Fibroblast of mammary gland (primary cell): Measurements from ENCODE around the gene RNF208.

Experiments
- DNase-seq: peaks from one replicate; pipeline ENCODE4 v3.0.0-alpha.2; 2010; ENCODE audit warnings: low read depth
- H3K4me3 ChIP-seq: 2 replicates; pipeline ENCODE4 v1.5.1; 2011; ENCODE audit warnings: low read depth, mild to moderate bottlenecking, low read length, moderate library complexity; ENCODE audit not compliant: control insufficient read depth
- TF ChIP-seq, protein P1 (sequence below): conservative IDR thresholded peaks from 2 replicates; pipeline ENCODE4 v1.5.1; 2011; ENCODE audit warnings: low read depth, low read length, inconsistent platforms; ENCODE audit not compliant: control insufficient read depth, insufficient read depth

Gene RNF208

GRCh38 chr9:137189297-137190295 lies 32.4 kb downstream of the RNF208 start:
- TF ChIP-seq, protein P1, sequence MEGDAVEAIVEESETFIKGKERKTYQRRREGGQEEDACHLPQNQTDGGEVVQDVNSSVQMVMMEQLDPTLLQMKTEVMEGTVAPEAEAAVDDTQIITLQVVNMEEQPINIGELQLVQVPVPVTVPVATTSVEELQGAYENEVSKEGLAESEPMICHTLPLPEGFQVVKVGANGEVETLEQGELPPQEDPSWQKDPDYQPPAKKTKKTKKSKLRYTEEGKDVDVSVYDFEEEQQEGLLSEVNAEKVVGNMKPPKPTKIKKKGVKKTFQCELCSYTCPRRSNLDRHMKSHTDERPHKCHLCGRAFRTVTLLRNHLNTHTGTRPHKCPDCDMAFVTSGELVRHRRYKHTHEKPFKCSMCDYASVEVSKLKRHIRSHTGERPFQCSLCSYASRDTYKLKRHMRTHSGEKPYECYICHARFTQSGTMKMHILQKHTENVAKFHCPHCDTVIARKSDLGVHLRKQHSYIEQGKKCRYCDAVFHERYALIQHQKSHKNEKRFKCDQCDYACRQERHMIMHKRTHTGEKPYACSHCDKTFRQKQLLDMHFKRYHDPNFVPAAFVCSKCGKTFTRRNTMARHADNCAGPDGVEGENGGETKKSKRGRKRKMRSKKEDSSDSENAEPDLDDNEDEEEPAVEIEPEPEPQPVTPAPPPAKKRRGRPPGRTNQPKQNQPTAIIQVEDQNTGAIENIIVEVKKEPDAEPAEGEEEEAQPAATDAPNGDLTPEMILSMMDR: no peak
- peak overlapping the region; percentile 93 for H3K4me3 ChIP-seq
- DNase-seq: no peak

GRCh38 chr9:137188490-137189296 lies 33.3 kb downstream of the RNF208 start, which contains the start of the genes ANAPC2 and SSNA1:
TSS of gene ANAPC2 (minus strand) at chr9:137188560. CDS start at chr9:137188532, 28 bp downstream.
TSS of gene SSNA1 (plus strand) at chr9:137188676. CDS start at chr9:137188727, 51 bp downstream.
- DNase-seq: peak; percentile 93
- TF ChIP-seq, protein P1: peak; percentile 23
- H3K4me3 ChIP-seq: peak within 1 kb of the TSS; percentile 93

- TF ChIP-seq, protein P1: no peak
- no peak for DNase-seq
- peak overlapping the region; percentile 93 for H3K4me3 ChIP-seq
Measured at GRCh38 chr9:137188086-137188489, 34.0 kb downstream of the RNF208 start.

- TF ChIP-seq, protein P1: no peak
- DNase-seq: no peak
- H3K4me3 ChIP-seq: peak overlapping the region; percentile 93
Measured at GRCh38 chr9:137187386-137187785, 34.7 kb downstream of the RNF208 start.

- H3K4me3 ChIP-seq: no peak overlapping the region
- TF ChIP-seq, protein P1: no peak
- no peak for DNase-seq
Measured at GRCh38 chr9:137186385-137186784, 35.7 kb downstream of the RNF208 start.

GRCh38 chr9:137185921-137186320 lies 36.1 kb downstream of the RNF208 start:
- TF ChIP-seq, protein P1: no peak
- DNase-seq: no peak
- no peak overlapping the region for H3K4me3 ChIP-seq
